Measurements from ENCODE around the gene FLT4.

- TF ChIP-seq SREBF2 (CRISPR knock-in tag; IDR thresholded peaks at IDR 0.05) (no peak), ZNF584 (CRISPR knock-in tag; IDR thresholded peaks at IDR 0.05; ENCODE audit: low read depth) (no peak), PML (IDR thresholded peaks at IDR 0.05; ENCODE audit: low read length) (no peak), POLR3A (IDR thresholded peaks at IDR 0.05; ENCODE audit: borderline replicate concordance, extremely low read depth, insufficient read depth, insufficient read length) (no peak), RCOR1 (IDR thresholded peaks at IDR 0.05; ENCODE audit: borderline replicate concordance in 1 of 2, low read depth in 2 of 2, low read length in 2 of 2) (no peak), TEAD1 (CRISPR knock-in tag; IDR thresholded peaks at IDR 0.05) (no peak)
These were observed 20.8 kb upstream of the FLT4 start for GRCh38 chr5:180670157-180670556.
